Esophagus muscularis mucosa (tissue), 3 donors: ENCODE data around the gene PAPSS2.
"Not testable (repeated sequence)": the region's sequence is repeated elsewhere in the genome, so short reads cannot be mapped to it uniquely, and the experiment has no call there.

ENCODE experiments used
- POLR2A ChIP-seq: fragments of 450-650 bp; IDR thresholded peaks from one replicate; pipeline ENCODE4 v1.6.1; 2017; ENCODE audit warnings: antibody characterized with exemption, moderate library complexity, mild to moderate bottlenecking, low read depth
- POLR2AphosphoS5 ChIP-seq, 2 donors: sonication (generic); formaldehyde crosslinking; IDR thresholded peaks; one replicate each; pipeline ENCODE4 v1.6.1; 2017; ENCODE audit warnings: antibody characterized with exemption in 2 of 2
- TF ChIP-seq, protein P1 (sequence below), 3 experiments: fragments of 200-600 bp in 2 of 3; fragments of 450-650 bp in 1 of 3; sonication (generic) in 2 of 3; IDR thresholded peaks; one replicate each; pipeline ENCODE4 v1.5.1; 2017 to 2019; ENCODE audit warnings: antibody characterized with exemption in 3 of 3, mild to moderate bottlenecking in 2 of 3, moderate library complexity in 1 of 3

DNA sequence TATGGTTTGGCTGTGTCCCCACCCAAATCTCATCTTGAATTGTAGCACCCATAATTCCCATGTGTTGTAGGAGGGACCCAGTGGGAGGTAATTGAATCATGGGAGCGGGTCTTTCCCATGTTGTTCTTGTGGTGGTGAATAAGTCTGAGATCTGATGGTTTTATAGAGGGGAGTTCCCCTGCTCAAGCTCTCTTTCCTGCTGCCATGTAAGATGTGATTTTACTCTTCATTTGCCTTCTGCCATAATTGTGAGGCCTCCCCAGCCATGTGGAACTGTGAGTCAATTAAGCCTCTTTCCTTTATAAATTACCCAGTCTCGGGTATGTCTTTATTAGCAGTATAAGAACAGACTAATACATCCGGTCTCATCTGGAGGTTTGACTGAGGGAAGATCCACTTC lies 15.2 kb upstream of the PAPSS2 start:
- TF ChIP-seq, protein P1, sequence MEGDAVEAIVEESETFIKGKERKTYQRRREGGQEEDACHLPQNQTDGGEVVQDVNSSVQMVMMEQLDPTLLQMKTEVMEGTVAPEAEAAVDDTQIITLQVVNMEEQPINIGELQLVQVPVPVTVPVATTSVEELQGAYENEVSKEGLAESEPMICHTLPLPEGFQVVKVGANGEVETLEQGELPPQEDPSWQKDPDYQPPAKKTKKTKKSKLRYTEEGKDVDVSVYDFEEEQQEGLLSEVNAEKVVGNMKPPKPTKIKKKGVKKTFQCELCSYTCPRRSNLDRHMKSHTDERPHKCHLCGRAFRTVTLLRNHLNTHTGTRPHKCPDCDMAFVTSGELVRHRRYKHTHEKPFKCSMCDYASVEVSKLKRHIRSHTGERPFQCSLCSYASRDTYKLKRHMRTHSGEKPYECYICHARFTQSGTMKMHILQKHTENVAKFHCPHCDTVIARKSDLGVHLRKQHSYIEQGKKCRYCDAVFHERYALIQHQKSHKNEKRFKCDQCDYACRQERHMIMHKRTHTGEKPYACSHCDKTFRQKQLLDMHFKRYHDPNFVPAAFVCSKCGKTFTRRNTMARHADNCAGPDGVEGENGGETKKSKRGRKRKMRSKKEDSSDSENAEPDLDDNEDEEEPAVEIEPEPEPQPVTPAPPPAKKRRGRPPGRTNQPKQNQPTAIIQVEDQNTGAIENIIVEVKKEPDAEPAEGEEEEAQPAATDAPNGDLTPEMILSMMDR (IDR thresholded peaks at IDR 0.05): not testable (repeated sequence)
- not testable (repeated sequence) for TF ChIP-seq POLR2AphosphoS5 (IDR thresholded peaks at IDR 0.05); POLR2A
